Type B pancreatic cell (in vitro differentiated cells): Measurements from ENCODE around the gene EPM2A. TPM values are rescaled to one million over a fixed set of nuclear protein-coding genes. Genes with fewer than 3 reads are reported as not detected.

ENCODE experiments used
- DNase-seq: peaks from one replicate; pipeline ENCODE4 v3.0.0; 2021; ENCODE audit warnings: mixed read lengths; ENCODE audit not compliant: unreplicated experiment; ENCODE audit errors: extremely low spot score
- H3K27ac Mint-ChIP-seq: 2 replicates; pipeline ENCODE4 v1.8.0; 2021; ENCODE audit warnings: mild to moderate bottlenecking, mixed read lengths
- H3K27me3 Mint-ChIP-seq: 2 replicates; pipeline ENCODE4 v1.8.0; 2021; ENCODE audit warnings: mixed read lengths
- H3K36me3 Mint-ChIP-seq: 2 replicates; pipeline ENCODE4 v1.8.0; 2021; ENCODE audit warnings: mixed read lengths
- H3K4me1 Mint-ChIP-seq: one replicate; pipeline ENCODE4 v1.8.0; 2021; ENCODE audit warnings: mixed read lengths; ENCODE audit not compliant: unreplicated experiment
- H3K4me3 Mint-ChIP-seq: 2 replicates; pipeline ENCODE4 v1.8.0; 2021; ENCODE audit warnings: mild to moderate bottlenecking, mixed read lengths
- H3K9me3 Mint-ChIP-seq: 2 replicates; pipeline ENCODE4 v1.8.0; 2021; ENCODE audit warnings: mixed read lengths
- total RNA-seq: library from RNA; stranded (reverse); gene quantifications from 2 replicates; pipeline ENCODE4 v1.2.1, GENCODE V29; 2021; ENCODE audit warnings: low replicate concordance
- TF ChIP-seq, protein P1 (sequence below): fragments of 200-600 bp; sonication (generic); conservative IDR thresholded peaks from 2 replicates; pipeline ENCODE4 v1.5.0; 2021; ENCODE audit warnings: antibody characterized with exemption, mild to moderate bottlenecking

EPM2A gene
- total RNA-seq, 1 donor from 2014 or later: 7.5 TPM

DNA sequence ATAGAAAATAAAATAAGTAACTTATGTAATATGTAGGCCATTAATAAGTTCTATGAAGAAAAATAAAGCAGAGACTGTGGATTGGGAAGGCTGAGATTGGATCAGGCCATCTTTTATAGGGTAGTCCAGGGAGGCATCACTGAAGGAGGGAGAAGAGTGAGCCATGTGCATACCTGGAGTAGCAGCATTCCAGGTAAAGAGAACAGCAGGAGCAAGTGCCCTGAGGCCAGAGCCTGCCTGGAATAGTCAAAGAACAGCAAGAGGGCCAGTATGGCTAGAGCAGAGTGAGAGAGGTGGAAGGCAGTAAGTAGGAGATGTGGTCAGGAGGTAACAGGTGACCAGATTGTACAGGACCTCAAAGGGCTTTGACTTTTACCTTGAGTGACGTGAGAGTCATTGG is 112.1 kb downstream of the EPM2A start:
- Mint-ChIP-seq H3K4me3 (no peak overlapping the region), H3K9me3 (no peaks in the 10 kb centered on the region), H3K36me3 (peaks cover 3% of the 10 kb centered on the region), H3K4me1 (no peaks in the 10 kb centered on the region), H3K27ac (no peak overlapping the region), H3K27me3 (no peaks in the 10 kb centered on the region)
- TF ChIP-seq, protein P1, sequence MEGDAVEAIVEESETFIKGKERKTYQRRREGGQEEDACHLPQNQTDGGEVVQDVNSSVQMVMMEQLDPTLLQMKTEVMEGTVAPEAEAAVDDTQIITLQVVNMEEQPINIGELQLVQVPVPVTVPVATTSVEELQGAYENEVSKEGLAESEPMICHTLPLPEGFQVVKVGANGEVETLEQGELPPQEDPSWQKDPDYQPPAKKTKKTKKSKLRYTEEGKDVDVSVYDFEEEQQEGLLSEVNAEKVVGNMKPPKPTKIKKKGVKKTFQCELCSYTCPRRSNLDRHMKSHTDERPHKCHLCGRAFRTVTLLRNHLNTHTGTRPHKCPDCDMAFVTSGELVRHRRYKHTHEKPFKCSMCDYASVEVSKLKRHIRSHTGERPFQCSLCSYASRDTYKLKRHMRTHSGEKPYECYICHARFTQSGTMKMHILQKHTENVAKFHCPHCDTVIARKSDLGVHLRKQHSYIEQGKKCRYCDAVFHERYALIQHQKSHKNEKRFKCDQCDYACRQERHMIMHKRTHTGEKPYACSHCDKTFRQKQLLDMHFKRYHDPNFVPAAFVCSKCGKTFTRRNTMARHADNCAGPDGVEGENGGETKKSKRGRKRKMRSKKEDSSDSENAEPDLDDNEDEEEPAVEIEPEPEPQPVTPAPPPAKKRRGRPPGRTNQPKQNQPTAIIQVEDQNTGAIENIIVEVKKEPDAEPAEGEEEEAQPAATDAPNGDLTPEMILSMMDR: no peak
- DNase-seq: no peak

DNA sequence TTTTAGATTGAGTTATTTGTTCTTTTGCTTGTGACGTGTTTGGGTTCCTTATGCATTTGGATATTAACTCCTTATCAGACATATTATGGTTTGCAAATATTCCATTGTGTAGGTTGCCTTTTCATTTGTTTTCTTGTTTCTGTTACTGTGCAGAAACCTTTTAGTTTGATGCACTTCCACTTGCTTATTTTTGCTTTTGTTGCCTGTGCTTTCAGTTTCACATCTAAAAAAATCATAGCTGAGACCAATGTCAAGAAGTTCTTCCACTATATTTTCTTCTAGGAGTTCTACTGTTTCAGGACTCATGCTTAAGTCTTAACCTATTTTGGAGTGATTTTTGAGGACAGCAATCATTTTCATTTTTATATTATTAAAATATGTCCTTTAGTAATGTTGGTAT is 113.5 kb downstream of the EPM2A start:
- H3K36me3 Mint-ChIP-seq: no peaks in the 10 kb centered on the region
- no peaks in the 10 kb centered on the region for H3K27me3 Mint-ChIP-seq
- no peaks in the 10 kb centered on the region for H3K9me3 Mint-ChIP-seq
- no peak overlapping the region for H3K4me3 Mint-ChIP-seq
- H3K27ac Mint-ChIP-seq: no peak overlapping the region
- H3K4me1 Mint-ChIP-seq: no peaks in the 10 kb centered on the region
- TF ChIP-seq, protein P1: no peak
- no peak for DNase-seq

DNA sequence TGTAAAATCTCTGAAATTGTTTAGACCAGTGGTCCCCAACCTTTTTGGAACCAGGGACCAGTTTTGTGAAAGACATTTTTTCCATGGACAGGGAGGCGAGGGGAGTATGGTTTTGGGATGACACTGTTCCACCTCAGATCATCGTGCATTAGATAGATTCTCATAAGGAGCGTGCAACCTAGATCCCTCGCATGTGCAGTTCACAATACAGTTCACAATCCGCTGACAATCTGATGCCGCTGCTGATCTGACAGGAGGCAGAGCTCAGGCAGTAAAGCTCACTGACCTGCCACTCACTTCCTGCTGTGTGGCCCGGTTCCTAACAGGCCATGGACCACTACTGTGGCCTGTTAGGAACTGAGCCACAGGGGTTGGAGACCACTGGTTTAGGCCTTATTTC is 115.2 kb downstream of the EPM2A start:
- H3K27me3 Mint-ChIP-seq: no peaks in the 10 kb centered on the region
- no peak overlapping the region for H3K4me3 Mint-ChIP-seq
- H3K4me1 Mint-ChIP-seq: no peaks in the 10 kb centered on the region
- no peak overlapping the region for H3K27ac Mint-ChIP-seq
- TF ChIP-seq, protein P1: no peak
- no peaks in the 10 kb centered on the region for H3K36me3 Mint-ChIP-seq
- no peak for DNase-seq
- no peaks in the 10 kb centered on the region for H3K9me3 Mint-ChIP-seq

DNA sequence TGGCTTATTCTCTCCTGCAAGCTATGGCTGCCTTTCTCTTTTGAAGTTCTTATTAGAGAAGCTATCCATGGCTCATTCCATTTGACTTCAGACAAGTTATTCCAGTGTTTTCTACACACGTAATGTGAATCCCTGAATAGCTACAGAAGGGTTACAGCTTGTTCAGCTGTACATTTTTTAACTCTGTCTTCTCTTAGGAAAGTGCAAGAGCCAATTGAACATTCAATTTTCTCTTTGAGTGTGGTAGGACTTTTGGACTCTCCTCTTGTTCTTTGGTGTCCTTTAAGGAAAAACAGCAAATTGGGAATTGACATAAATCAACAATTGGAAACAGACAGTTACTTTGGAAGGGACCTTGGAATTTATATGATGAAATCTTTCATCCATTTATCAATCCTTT is 125.8 kb downstream of the EPM2A start:
- no peak overlapping the region for H3K27ac Mint-ChIP-seq
- H3K4me1 Mint-ChIP-seq: no peaks in the 10 kb centered on the region
- no peaks in the 10 kb centered on the region for H3K36me3 Mint-ChIP-seq
- TF ChIP-seq, protein P1: no peak
- no peak for DNase-seq
- H3K27me3 Mint-ChIP-seq: no peaks in the 10 kb centered on the region
- no peak overlapping the region for H3K4me3 Mint-ChIP-seq
- no peaks in the 10 kb centered on the region for H3K9me3 Mint-ChIP-seq

DNA sequence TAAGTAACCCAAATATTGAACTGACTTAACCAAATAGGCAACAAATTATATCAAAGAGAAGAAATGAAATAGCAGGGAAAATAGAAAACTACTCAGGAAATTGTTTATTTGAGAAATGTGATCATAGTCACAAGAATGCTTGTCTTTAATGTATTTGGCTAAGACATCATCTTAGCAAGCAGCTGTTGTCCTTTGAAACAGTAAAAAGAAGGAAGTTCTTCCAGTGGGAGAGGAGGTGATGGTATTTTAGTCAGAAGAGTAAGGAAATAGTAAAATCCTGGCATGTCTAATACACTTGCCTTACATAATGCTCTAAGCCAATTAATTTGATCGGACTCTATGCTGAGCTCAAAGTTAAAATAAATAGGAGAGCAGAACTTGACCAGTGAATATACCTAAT is 126.5 kb downstream of the EPM2A start:
- no peak overlapping the region for H3K4me3 Mint-ChIP-seq
- no peak overlapping the region for H3K27ac Mint-ChIP-seq
- no peak for DNase-seq
- no peaks in the 10 kb centered on the region for H3K36me3 Mint-ChIP-seq
- no peaks in the 10 kb centered on the region for H3K27me3 Mint-ChIP-seq
- H3K4me1 Mint-ChIP-seq: no peaks in the 10 kb centered on the region
- no peaks in the 10 kb centered on the region for H3K9me3 Mint-ChIP-seq
- TF ChIP-seq, protein P1: no peak

DNA sequence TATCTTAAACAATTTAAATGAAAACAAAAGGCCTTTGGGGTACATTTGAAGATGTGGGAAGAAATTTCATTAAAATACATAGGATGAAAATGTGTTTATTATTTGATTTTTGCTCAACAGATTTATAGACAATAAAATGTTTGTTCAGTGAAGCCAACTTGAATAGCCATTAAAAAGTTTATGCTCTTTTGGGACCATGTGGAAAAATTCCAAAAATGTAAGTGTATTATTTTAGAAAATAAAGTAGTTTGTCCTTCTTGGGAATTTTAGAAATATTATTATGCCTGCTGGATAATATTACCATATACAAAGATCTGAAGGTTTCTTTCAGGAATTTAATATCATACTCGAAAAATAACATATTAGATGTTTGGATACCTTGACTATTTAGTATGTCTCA is 131.3 kb downstream of the EPM2A start:
- Mint-ChIP-seq H3K27ac (no peak overlapping the region), H3K4me1 (no peaks in the 10 kb centered on the region), H3K36me3 (no peaks in the 10 kb centered on the region), H3K27me3 (no peaks in the 10 kb centered on the region), H3K4me3 (no peak overlapping the region), H3K9me3 (no peaks in the 10 kb centered on the region)
- TF ChIP-seq, protein P1: no peak
- no peak for DNase-seq
